H1 (cell line): ENCODE results near the gene MRGPRX4. TPM values are rescaled to one million over a fixed set of nuclear protein-coding genes. Genes with fewer than 3 reads are reported as not detected.

ENCODE experiments used
- CTCF ChIA-PET: fragments of 300-600 bp; sonication (Branson Sonifier 250); formaldehyde crosslinking; loops from one replicate; lab custom pipeline; 2021; ENCODE audit not compliant: partially characterized antibody; lab: Charles Lee
- POLR2A ChIA-PET: fragments of 300-600 bp; sonication (Branson Sonifier 250); formaldehyde crosslinking; loops from one replicate; lab custom pipeline; 2021; ENCODE audit warnings: inconsistent platforms; ENCODE audit not compliant: partially characterized antibody; lab: Charles Lee
- DNase-seq, 2 experiments: peaks; one replicate each; pipeline versions ENCODE4 v3.0.0 to v3.0.0-alpha.2; 2010 to 2022; ENCODE audit warnings: low spot score in 2 of 2, low read depth in 1 of 2, mixed read lengths in 1 of 2
- FAIRE-seq: peaks from 2 replicates; lab custom pipeline; 2011; peaks lifted over from hg19 to GRCh38; lab: Jason Lieb, UNC
- H2AFZ ChIP-seq: 2 replicates; pipeline ENCODE4 v1.8.1; 2012; ENCODE audit warnings: low read length, inconsistent platforms
- H2AK5ac ChIP-seq: 2 replicates; pipeline ENCODE4 v1.6.1; 2013; ENCODE audit warnings: low read depth, low read length
- H2BK120ac ChIP-seq: replicated peaks from 2 replicates; pipeline ENCODE3; 2013; ENCODE audit warnings: low read depth, low read length, inconsistent platforms
- H2BK12ac ChIP-seq: 2 replicates; pipeline ENCODE4 v1.6.1; 2013; ENCODE audit warnings: low read depth, low read length
- H2BK15ac ChIP-seq: 2 replicates; pipeline ENCODE4 v1.6.1; 2013; ENCODE audit warnings: low read length
- H2BK20ac ChIP-seq: 2 replicates; pipeline ENCODE4 v1.6.1; 2013; ENCODE audit warnings: low read length
- H2BK5ac ChIP-seq: 2 replicates; pipeline ENCODE4 v1.6.1; 2013; ENCODE audit warnings: low read depth, low read length
- H3K14ac ChIP-seq: 2 replicates; pipeline ENCODE4 v1.6.1; 2013; ENCODE audit warnings: inconsistent platforms; ENCODE audit not compliant: insufficient read length
- H3K18ac ChIP-seq: 2 replicates; pipeline ENCODE4 v1.6.1; 2013; ENCODE audit warnings: low read length; ENCODE audit errors: extremely low read depth
- H3K23ac ChIP-seq: 2 replicates; pipeline ENCODE4 v1.6.1; 2013; ENCODE audit warnings: inconsistent platforms; ENCODE audit not compliant: insufficient read length
- H3K23me2 ChIP-seq: 2 replicates; pipeline ENCODE4 v1.6.1; 2013; ENCODE audit warnings: low read depth, low read length
- H3K27ac ChIP-seq: 2 replicates; pipeline ENCODE4 v1.6.1; 2011; ENCODE audit warnings: low read depth, low read length, inconsistent platforms
- H3K27me3 ChIP-seq, 4 experiments: replicated peaks in 1 of 4; 1 replicate in 1 of 4; 2 replicates in 3 of 4; pipeline versions ENCODE4 v1.6.1 to v1.8.1; 2011 to 2013; ENCODE audit warnings: low read length in 3 of 4, mild to moderate bottlenecking in 3 of 4, inconsistent platforms in 2 of 4, mixed read lengths in 2 of 4, moderate library complexity in 1 of 4; ENCODE audit not compliant: control insufficient read depth in 3 of 4, insufficient read depth in 3 of 4; ENCODE audit errors: extremely low read depth in 1 of 4
- H3K36me3 ChIP-seq, 4 experiments: 2 replicates each; pipeline versions ENCODE4 v1.6.1 to v1.8.1; 2011 to 2013; ENCODE audit warnings: mild to moderate bottlenecking in 4 of 4, low read length in 3 of 4, moderate library complexity in 2 of 4, control low read depth in 1 of 4, inconsistent platforms in 1 of 4; ENCODE audit not compliant: insufficient read depth in 4 of 4, control insufficient read depth in 2 of 4
- H3K4ac ChIP-seq: replicated peaks from 2 replicates; pipeline ENCODE3; 2013; ENCODE audit warnings: low read length, low read depth, mixed read lengths, inconsistent platforms; ENCODE audit not compliant: insufficient read length
- H3K4me1 ChIP-seq, 4 experiments: replicated peaks in 1 of 4; 1 replicate in 1 of 4; 2 replicates in 3 of 4; pipeline versions ENCODE4 v1.6.1 to v1.8.1; 2011 to 2013; ENCODE audit warnings: low read length in 3 of 4, inconsistent platforms in 2 of 4, mixed read lengths in 1 of 4; ENCODE audit not compliant: insufficient read depth in 4 of 4, control insufficient read depth in 3 of 4
- H3K4me2 ChIP-seq, 2 experiments: 2 replicates each; pipeline versions ENCODE4 v1.6.1 to v1.8.1; 2011 to 2013; ENCODE audit warnings: low read depth in 2 of 2, low read length in 2 of 2, control low read depth in 1 of 2, inconsistent platforms in 1 of 2, mild to moderate bottlenecking in 1 of 2; ENCODE audit not compliant: insufficient read depth in 1 of 2
- H3K4me3 ChIP-seq, 4 experiments: fragments of 200-600, 300-600 bp in 1 of 4; sonication (generic), shearing (Covaris generic), sonication (Bioruptor Twin) in 1 of 4; 2 replicates each; pipeline versions ENCODE4 v1.5.1 to v1.8.1; 2011 to 2016; ENCODE audit warnings: low read length in 4 of 4, low read depth in 3 of 4, control low read depth in 2 of 4, inconsistent platforms in 2 of 4, mild to moderate bottlenecking in 2 of 4, mixed read lengths in 1 of 4, moderate library complexity in 1 of 4; ENCODE audit not compliant: insufficient read depth in 2 of 4; ENCODE audit errors: extremely low read depth in 1 of 4
- H3K56ac ChIP-seq: replicated peaks from 2 replicates; pipeline ENCODE3; 2013; ENCODE audit warnings: low read depth, mild to moderate bottlenecking, mixed read lengths, low read length, inconsistent platforms; ENCODE audit not compliant: insufficient read length
- H3K79me1 ChIP-seq: 2 replicates; pipeline ENCODE4 v1.6.1; 2013; ENCODE audit warnings: low read depth, low read length, control low read depth
- H3K79me2 ChIP-seq, 2 experiments: 2 replicates each; pipeline versions ENCODE4 v1.6.1 to v1.8.1; 2012 to 2013; ENCODE audit warnings: low read length in 2 of 2, mild to moderate bottlenecking in 2 of 2, inconsistent platforms in 1 of 2; ENCODE audit not compliant: insufficient read depth in 2 of 2, control insufficient read depth in 1 of 2
- H3K9ac ChIP-seq, 4 experiments: replicated peaks in 1 of 4; 1 replicate in 1 of 4; 2 replicates in 3 of 4; pipeline versions ENCODE4 v1.6.1 to v1.8.1; 2011 to 2013; ENCODE audit warnings: low read depth in 3 of 4, low read length in 3 of 4, control low read depth in 2 of 4, mild to moderate bottlenecking in 2 of 4, moderate library complexity in 2 of 4, inconsistent platforms in 1 of 4; ENCODE audit errors: extremely low read depth in 1 of 4
- H3K9me3 ChIP-seq, 2 experiments: 2 replicates each; pipeline versions ENCODE4 v1.6.1 to v1.8.1; 2012 to 2013; ENCODE audit warnings: mild to moderate bottlenecking in 2 of 2, moderate library complexity in 2 of 2, control low read depth in 1 of 2, inconsistent platforms in 1 of 2, low read depth in 1 of 2, low read length in 1 of 2, mixed read lengths in 1 of 2; ENCODE audit not compliant: insufficient read depth in 2 of 2
- H4K20me1 ChIP-seq, 2 experiments: replicated peaks in 1 of 2; 2 replicates each; pipeline versions ENCODE3 to v1.8.1; 2011 to 2013; ENCODE audit warnings: inconsistent platforms in 2 of 2, low read length in 2 of 2, mild to moderate bottlenecking in 1 of 2; ENCODE audit not compliant: insufficient read depth in 2 of 2, control insufficient read depth in 1 of 2
- H4K5ac ChIP-seq: 2 replicates; pipeline ENCODE4 v1.6.1; 2013; ENCODE audit warnings: low read length, low read depth, mixed read lengths, inconsistent platforms; ENCODE audit not compliant: insufficient read length
- H4K8ac ChIP-seq: 2 replicates; pipeline ENCODE4 v1.8.0; 2013; ENCODE audit warnings: mild to moderate bottlenecking, moderate library complexity, low read length, inconsistent platforms; ENCODE audit not compliant: insufficient read depth; ENCODE audit errors: extremely low read depth
- H4K91ac ChIP-seq: replicated peaks from 2 replicates; pipeline ENCODE3; 2013; ENCODE audit warnings: low read length, mixed read lengths, inconsistent platforms; ENCODE audit not compliant: insufficient read length
- BCL11A ChIP-seq, 2 experiments: IDR thresholded peaks; one replicate each; pipeline ENCODE4 v1.6.1; 2011; ENCODE audit warnings: low read depth in 2 of 2, low read length in 2 of 2, mild to moderate bottlenecking in 2 of 2
- CREB1 ChIP-seq: IDR thresholded peaks from 2 replicates; pipeline ENCODE4 v1.6.1; 2012; ENCODE audit warnings: inconsistent platforms
- JUN ChIP-seq: IDR thresholded peaks from 2 replicates; pipeline ENCODE4 v1.6.1; 2011; ENCODE audit warnings: low read depth, mild to moderate bottlenecking, improper control_type of control experiment, low read length
- KDM1A ChIP-seq: fragments of 200-600, 300-600 bp; sonication (generic); IDR thresholded peaks from 2 replicates; pipeline ENCODE4 v1.7.1; 2016; ENCODE audit warnings: mild to moderate bottlenecking, low read length, borderline replicate concordance
- KDM5A ChIP-seq: fragments of 200-600 bp; IDR thresholded peaks from 2 replicates; pipeline ENCODE4 v1.7.1; 2012; ENCODE audit warnings: mild to moderate bottlenecking, low read length, inconsistent platforms, mixed read lengths
- POLR2AphosphoS5 ChIP-seq: IDR thresholded peaks from 2 replicates; pipeline ENCODE4 v1.6.1; 2011; ENCODE audit warnings: low read depth, low read length
- POU5F1 ChIP-seq: IDR thresholded peaks from 2 replicates; pipeline ENCODE4 v1.6.1; 2011; ENCODE audit warnings: low read depth, mild to moderate bottlenecking, low read length, moderate library complexity
- RBBP5 ChIP-seq: IDR thresholded peaks from 2 replicates; pipeline ENCODE4 v1.7.1; 2012; ENCODE audit warnings: low read depth, mild to moderate bottlenecking, inconsistent platforms, low read length, moderate library complexity, borderline replicate concordance
- RNF2 ChIP-seq: fragments of 200-900, 300-1000 bp; sonication (generic); IDR thresholded peaks from 2 replicates; pipeline ENCODE4 v1.7.1; 2016; ENCODE audit warnings: borderline replicate concordance, low read depth, mild to moderate bottlenecking, antibody characterized with exemption, low read length; ENCODE audit not compliant: poor library complexity, severe bottlenecking; ENCODE audit errors: missing control alignments
- RXRA ChIP-seq: IDR thresholded peaks from 2 replicates; pipeline ENCODE4 v1.6.1; 2011; ENCODE audit warnings: low read depth, mild to moderate bottlenecking, low read length, moderate library complexity; ENCODE audit not compliant: insufficient read depth
- SP1 ChIP-seq: IDR thresholded peaks from 2 replicates; pipeline ENCODE4 v1.6.1; 2011; ENCODE audit warnings: low read depth, low read length
- SP4 ChIP-seq: IDR thresholded peaks from 2 replicates; pipeline ENCODE4 v1.6.1; 2012; ENCODE audit warnings: low read length, inconsistent platforms
- USF2 ChIP-seq: IDR thresholded peaks from 2 replicates; pipeline ENCODE4 v1.6.1; 2011; ENCODE audit warnings: low read length, improper control_type of control experiment
- WGBS, 2 experiments: shearing (Covaris generic) in 1 of 2; methylation state at CpG; one replicate each; pipeline versions ENCODE4 v1.1.6 to v1.1.7; 2013 to 2015; ENCODE audit warnings: low lambda C conversion rate in 2 of 2, mixed read lengths in 2 of 2, inconsistent platforms in 1 of 2, low coverage in 1 of 2, missing lambda C conversion rate in 1 of 2; ENCODE audit not compliant: insufficient replicate concordance in 2 of 2, insufficient coverage in 1 of 2, insufficient read length in 1 of 2; ENCODE audit errors: extremely low coverage in 1 of 2, missing lambda C conversion rate in 1 of 2; 5-methylcytosine and 5-hydroxymethylcytosine counted together
- polyA plus RNA-seq, 7 experiments: library from polyadenylated mRNA; depleted of rRNA in 3 of 7; stranded (reverse) in 5 of 7; unstranded in 2 of 7; fragments of >200 nt in 5 of 7; fragments of 200-250 nt in 2 of 7; gene quantifications; 1 replicate in 5 of 7; 2 replicates in 1 of 7; 4 replicates in 1 of 7; pipeline versions ENCODE4 v1.2.1 to v1.2.3, GENCODE V29; 2011 to 2013; ENCODE audit warnings: missing spikeins in 2 of 7, mixed read lengths in 2 of 7
- total RNA-seq: library from RNA; stranded (reverse); fragmentation: NEBNext Ultra II Directional; extraction: Animal tissue kit (Norgen Biotek cat#: 25700); gene quantifications from 2 replicates; pipeline ENCODE4 v1.2.1, GENCODE V29; 2021

The MRGPRX4 gene
- total and polyA plus RNA-seq, 2 of the 8 experiments (the other 6 are each of a cell fraction or from before 2014, with no cell fraction given), result not detected

GRCh38 chr11:18173225-18173866 is 709 bp downstream of the MRGPRX4 start:
- Histone ChIP-seq H3K14ac (no peak overlapping the region), H2AK5ac (no peak overlapping the region), H2BK5ac (no peak overlapping the region), H3K4me2 (no peak overlapping the region), H2BK12ac (no peak overlapping the region), H3K23ac (no peak overlapping the region), H3K4me1 (no peaks in the 10 kb centered on the region), H2AFZ (no peak overlapping the region; the same call in 1 of the 2 replicates), H3K56ac (no peak overlapping the region), H2BK20ac (no peak overlapping the region), H3K18ac (no peak overlapping the region), H4K20me1 (no peaks in the 10 kb centered on the region), H3K36me3 (no peaks in the 10 kb centered on the region), H3K27ac (no peak overlapping the region; the same call in 1 of the 2 replicates), H4K5ac (no peak overlapping the region), H4K91ac (no peak overlapping the region), H3K23me2 (no peaks in the 10 kb centered on the region), H4K8ac (no peak overlapping the region), H3K9me3 (no peaks in the 10 kb centered on the region), H2BK120ac (no peak overlapping the region), H3K79me2 (no peaks in the 10 kb centered on the region), H3K79me1 (no peaks in the 10 kb centered on the region), H3K4me3 (no peak overlapping the region), H3K9ac (no peak overlapping the region), H3K4ac (no peak overlapping the region), H2BK15ac (no peak overlapping the region), H3K27me3 (no peaks in the 10 kb centered on the region)
- FAIRE-seq (no peak), DNase-seq (no peak)
- POLR2A ChIA-PET, result no interaction called here
- CTCF ChIA-PET, result interaction anchor here (3.0 to 7.1 kb wide), 2 partner anchors 31 to 58 kb away, joined by 38 to 43 read pairs; no protein-coding TSS in a partner anchor
- 96% methylated on average over 28 of the region's 28 CpGs; no CpG with 5 or more reads in 1 of the 2 experiments for WGBS, 2 experiments
- TF ChIP-seq JUN, result no peak
- TF ChIP-seq USF2, result no peak
- no peak for TF ChIP-seq RXRA
- no peak for TF ChIP-seq RBBP5
- no peak for TF ChIP-seq POU5F1
- no peak for TF ChIP-seq KDM5A
- TF ChIP-seq POLR2AphosphoS5, result no peak
- TF ChIP-seq KDM1A, result no peak
- TF ChIP-seq RNF2, result no peak
- TF ChIP-seq SP1, result no peak
- no peak for TF ChIP-seq SP4
- no peak for TF ChIP-seq CREB1
- no peak for TF ChIP-seq BCL11A (IDR thresholded peaks at IDR 0.05; ENCODE audit: low read depth in 2 of 2, low read length in 2 of 2)
